ENCODE data around the gene KRTAP3-2. TPM values are rescaled to one million over a fixed set of nuclear protein-coding genes. Genes with fewer than 3 reads are reported as not detected.
"Not testable (repeated sequence)": the region's sequence is repeated elsewhere in the genome, so short reads cannot be mapped to it uniquely, and the experiment has no call there.

Gene KRTAP3-2
- total RNA-seq, 2 donors from 2014 or later = not detected

- Histone ChIP-seq H3K4me3 (ENCODE audit: low read length) (no peak overlapping the region), H3K27ac (ENCODE audit: low read depth, low read length) (no peak overlapping the region), H3K9ac (ENCODE audit: extremely low read depth, low read length, poor library complexity, severe bottlenecking) (no peak overlapping the region), H3K36me3 (ENCODE audit: control insufficient read depth, insufficient read depth, low read length) (no peaks in the 10 kb centered on the region), H3K9me3 (ENCODE audit: control insufficient read depth, low read length) (no peaks in the 10 kb centered on the region), H3K27me3 (ENCODE audit: control insufficient read depth, insufficient read depth, low read length, poor library complexity, severe bottlenecking) (no peaks in the 10 kb centered on the region), H3K4me1 (ENCODE audit: control insufficient read depth, insufficient read depth, low read length) (no peaks in the 10 kb centered on the region)
- H3K4me3 Mint-ChIP-seq = no peak overlapping the region
- no peaks in the 10 kb centered on the region for H3K9me3 Mint-ChIP-seq
- peaks cover 4% of the 10 kb centered on the region for H3K4me1 Mint-ChIP-seq
- 100% methylated on average over 1 of the region's 1 CpG; no CpG with 5 or more reads in 1 of the 2 experiments for WGBS, 2 experiments (ENCODE audit: insufficient coverage in 1 of 2, insufficient read length in 1 of 2)
- no peaks in the 10 kb centered on the region for H3K36me3 Mint-ChIP-seq (ENCODE audit: low read depth)
- H3K27me3 Mint-ChIP-seq (ENCODE audit: insufficient read depth) = no peaks in the 10 kb centered on the region
- no peak overlapping the region for H3K27ac Mint-ChIP-seq
- no peak for DNase-seq
- TF ChIP-seq CTCF (conservative IDR thresholded peaks at IDR 0.05) = no peak
Measured at GRCh38 chr17:41042953-41043352, 43.2 kb upstream of the KRTAP3-2 start.

GRCh38 chr17:41040783-41041571 is 41.3 kb upstream of the KRTAP3-2 start, which contains the start of gene KRTAP1-1:
TSS of gene KRTAP1-1 (minus strand) at chr17:41041450. CDS start at chr17:41041397, 53 bp downstream.
- 89 to 92% methylated on average over 4 to 12 of the region's 14 CpGs for WGBS, 2 experiments (ENCODE audit: insufficient coverage in 1 of 2, insufficient read length in 1 of 2)
- not testable (repeated sequence) for DNase-seq; H3K4me3 ChIP-seq (ENCODE audit: low read length); H3K27ac ChIP-seq (ENCODE audit: low read depth, low read length); H3K4me3 Mint-ChIP-seq; H3K36me3 Mint-ChIP-seq (ENCODE audit: low read depth); H3K4me1 Mint-ChIP-seq; H3K27me3 ChIP-seq (ENCODE audit: control insufficient read depth, insufficient read depth, low read length, poor library complexity, severe bottlenecking); H3K27me3 Mint-ChIP-seq (ENCODE audit: insufficient read depth); H3K9ac ChIP-seq (ENCODE audit: extremely low read depth, low read length, poor library complexity, severe bottlenecking); H3K27ac Mint-ChIP-seq; H3K9me3 Mint-ChIP-seq; H3K4me1 ChIP-seq (ENCODE audit: control insufficient read depth, insufficient read depth, low read length); H3K36me3 ChIP-seq (ENCODE audit: control insufficient read depth, insufficient read depth, low read length); H3K9me3 ChIP-seq (ENCODE audit: control insufficient read depth, low read length)

- Mint-ChIP-seq H3K27ac (no peak overlapping the region), H3K4me3 (no peak overlapping the region), H3K9me3 (no peaks in the 10 kb centered on the region), H3K27me3 (ENCODE audit: insufficient read depth) (no peaks in the 10 kb centered on the region), H3K36me3 (ENCODE audit: low read depth) (no peaks in the 10 kb centered on the region), H3K4me1 (peaks cover 2% of the 10 kb centered on the region)
- Histone ChIP-seq H3K27ac (ENCODE audit: low read depth, low read length) (no peak overlapping the region), H3K9me3 (ENCODE audit: control insufficient read depth, low read length) (no peaks in the 10 kb centered on the region), H3K27me3 (ENCODE audit: control insufficient read depth, insufficient read depth, low read length, poor library complexity, severe bottlenecking) (no peaks in the 10 kb centered on the region), H3K36me3 (ENCODE audit: control insufficient read depth, insufficient read depth, low read length) (no peaks in the 10 kb centered on the region), H3K9ac (ENCODE audit: extremely low read depth, low read length, poor library complexity, severe bottlenecking) (no peak overlapping the region), H3K4me1 (ENCODE audit: control insufficient read depth, insufficient read depth, low read length) (no peaks in the 10 kb centered on the region), H3K4me3 (ENCODE audit: low read length) (no peak overlapping the region)
- WGBS, 2 experiments (ENCODE audit: insufficient coverage in 1 of 2, insufficient read length in 1 of 2) = 82% methylated on average over 2 of the region's 2 CpGs; no CpG with 5 or more reads in 1 of the 2 experiments
- DNase-seq = no peak
- no peak for TF ChIP-seq CTCF (conservative IDR thresholded peaks at IDR 0.05)
Measured at GRCh38 chr17:41037853-41038350, 38.2 kb upstream of the KRTAP3-2 start.

DNA sequence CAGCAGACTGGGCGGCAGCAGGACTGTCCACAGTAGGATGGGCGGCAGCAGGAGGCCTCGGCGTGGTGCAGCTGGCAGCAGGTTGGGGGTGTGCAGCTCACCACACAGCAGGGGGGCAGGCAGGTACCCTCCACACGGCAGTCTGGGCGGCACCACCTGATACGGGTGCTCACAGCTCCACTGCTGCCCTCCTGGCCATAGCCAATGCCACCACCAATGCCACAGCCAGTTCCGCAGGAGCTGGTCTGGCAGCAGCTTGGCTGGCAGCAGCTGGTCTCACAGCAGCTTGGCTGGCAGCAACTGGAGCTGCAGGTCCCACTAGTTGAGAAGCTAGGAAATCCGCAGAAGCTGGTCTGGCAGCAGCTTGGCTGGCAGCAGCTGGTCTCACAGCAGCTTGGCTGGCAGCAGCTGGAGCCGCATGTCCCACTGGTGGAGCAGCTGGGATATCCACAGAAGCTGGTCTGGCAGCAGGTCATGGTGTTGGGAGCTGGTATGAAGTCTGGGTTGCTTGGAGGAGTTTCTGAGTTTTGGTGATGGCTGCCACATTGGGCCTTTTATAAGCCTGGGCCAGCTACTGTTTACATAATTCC is 34.7 kb upstream of the KRTAP3-2 start, which contains the start of gene KRTAP1-3:
TSS of gene KRTAP1-3 (minus strand) at position 529 of the 590 bp plus-strand sequence. CDS start at position 476, 53 bp downstream.
- H3K9me3 Mint-ChIP-seq; H3K4me3 ChIP-seq (ENCODE audit: low read length); H3K36me3 ChIP-seq (ENCODE audit: control insufficient read depth, insufficient read depth, low read length); H3K27me3 ChIP-seq (ENCODE audit: control insufficient read depth, insufficient read depth, low read length, poor library complexity, severe bottlenecking); DNase-seq; H3K9ac ChIP-seq (ENCODE audit: extremely low read depth, low read length, poor library complexity, severe bottlenecking); H3K9me3 ChIP-seq (ENCODE audit: control insufficient read depth, low read length); H3K4me3 Mint-ChIP-seq; H3K27me3 Mint-ChIP-seq (ENCODE audit: insufficient read depth); H3K36me3 Mint-ChIP-seq (ENCODE audit: low read depth); H3K4me1 Mint-ChIP-seq; H3K27ac ChIP-seq (ENCODE audit: low read depth, low read length); H3K4me1 ChIP-seq (ENCODE audit: control insufficient read depth, insufficient read depth, low read length); H3K27ac Mint-ChIP-seq: not testable (repeated sequence)
- WGBS, 2 experiments (ENCODE audit: insufficient coverage in 1 of 2, insufficient read length in 1 of 2) = 96 to 100% methylated on average over 4 to 7 of the region's 10 CpGs

Measured in endodermal cell (in vitro differentiated cells).